Dermis lymphatic vessel endothelial cell (primary cell): ENCODE results near the gene DDX27. TPM values are rescaled to one million over a fixed set of nuclear protein-coding genes. Genes with fewer than 3 reads are reported as not detected.

Experiments used
- total RNA-seq: library from RNA; depleted of rRNA; stranded (reverse); fragments of >200 nt; gene quantifications from 2 replicates; pipeline ENCODE4 v1.2.1, GENCODE V29; 2014

DDX27 gene, protein sequence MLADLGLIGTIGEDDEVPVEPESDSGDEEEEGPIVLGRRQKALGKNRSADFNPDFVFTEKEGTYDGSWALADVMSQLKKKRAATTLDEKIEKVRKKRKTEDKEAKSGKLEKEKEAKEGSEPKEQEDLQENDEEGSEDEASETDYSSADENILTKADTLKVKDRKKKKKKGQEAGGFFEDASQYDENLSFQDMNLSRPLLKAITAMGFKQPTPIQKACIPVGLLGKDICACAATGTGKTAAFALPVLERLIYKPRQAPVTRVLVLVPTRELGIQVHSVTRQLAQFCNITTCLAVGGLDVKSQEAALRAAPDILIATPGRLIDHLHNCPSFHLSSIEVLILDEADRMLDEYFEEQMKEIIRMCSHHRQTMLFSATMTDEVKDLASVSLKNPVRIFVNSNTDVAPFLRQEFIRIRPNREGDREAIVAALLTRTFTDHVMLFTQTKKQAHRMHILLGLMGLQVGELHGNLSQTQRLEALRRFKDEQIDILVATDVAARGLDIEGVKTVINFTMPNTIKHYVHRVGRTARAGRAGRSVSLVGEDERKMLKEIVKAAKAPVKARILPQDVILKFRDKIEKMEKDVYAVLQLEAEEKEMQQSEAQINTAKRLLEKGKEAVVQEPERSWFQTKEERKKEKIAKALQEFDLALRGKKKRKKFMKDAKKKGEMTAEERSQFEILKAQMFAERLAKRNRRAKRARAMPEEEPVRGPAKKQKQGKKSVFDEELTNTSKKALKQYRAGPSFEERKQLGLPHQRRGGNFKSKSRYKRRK
- total RNA-seq = 21.5 and 26.5 TPM in 2 replicates

DNA sequence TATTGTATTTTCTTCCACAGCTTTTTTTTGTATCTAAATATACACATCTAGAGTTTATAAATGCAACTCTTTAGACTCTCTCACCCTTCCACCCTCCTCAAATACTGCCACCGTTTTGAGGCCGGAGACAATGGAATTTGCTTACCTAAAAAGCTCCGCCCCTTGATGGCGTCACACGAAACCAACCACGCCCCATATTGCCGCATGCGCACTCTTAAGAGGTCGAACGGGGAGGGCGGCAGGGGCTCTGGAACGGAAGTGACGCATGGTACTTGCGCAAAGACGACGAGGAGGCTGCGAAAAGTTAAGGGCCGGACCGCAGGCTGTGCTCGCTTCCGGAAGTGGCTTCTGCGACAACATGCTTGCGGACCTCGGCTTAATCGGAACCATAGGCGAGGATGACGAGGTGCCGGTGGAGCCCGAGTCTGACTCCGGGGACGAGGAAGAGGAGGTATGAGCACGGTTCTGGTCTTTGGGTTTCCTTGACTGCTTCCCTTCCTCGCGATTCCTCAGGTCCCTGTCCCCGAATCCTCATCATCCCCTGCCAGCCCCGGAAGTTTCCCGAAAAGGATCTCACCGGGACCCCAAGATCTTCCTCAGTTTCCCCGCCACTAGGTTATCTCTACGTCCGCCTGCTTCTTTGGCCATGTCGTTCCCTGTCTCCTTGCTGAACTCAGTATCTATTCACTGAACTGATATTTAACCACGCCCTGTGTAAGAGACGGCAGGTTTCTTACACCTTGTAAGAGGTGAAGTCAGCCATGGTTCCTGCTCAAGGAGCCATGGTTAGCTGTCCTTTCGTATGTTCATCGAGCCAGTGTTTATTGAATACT, at the start of gene DDX27:
TSS of gene DDX27 (plus strand) at position 326 of the 833 bp plus-strand sequence. CDS start at position 359, 33 bp downstream.

DNA sequence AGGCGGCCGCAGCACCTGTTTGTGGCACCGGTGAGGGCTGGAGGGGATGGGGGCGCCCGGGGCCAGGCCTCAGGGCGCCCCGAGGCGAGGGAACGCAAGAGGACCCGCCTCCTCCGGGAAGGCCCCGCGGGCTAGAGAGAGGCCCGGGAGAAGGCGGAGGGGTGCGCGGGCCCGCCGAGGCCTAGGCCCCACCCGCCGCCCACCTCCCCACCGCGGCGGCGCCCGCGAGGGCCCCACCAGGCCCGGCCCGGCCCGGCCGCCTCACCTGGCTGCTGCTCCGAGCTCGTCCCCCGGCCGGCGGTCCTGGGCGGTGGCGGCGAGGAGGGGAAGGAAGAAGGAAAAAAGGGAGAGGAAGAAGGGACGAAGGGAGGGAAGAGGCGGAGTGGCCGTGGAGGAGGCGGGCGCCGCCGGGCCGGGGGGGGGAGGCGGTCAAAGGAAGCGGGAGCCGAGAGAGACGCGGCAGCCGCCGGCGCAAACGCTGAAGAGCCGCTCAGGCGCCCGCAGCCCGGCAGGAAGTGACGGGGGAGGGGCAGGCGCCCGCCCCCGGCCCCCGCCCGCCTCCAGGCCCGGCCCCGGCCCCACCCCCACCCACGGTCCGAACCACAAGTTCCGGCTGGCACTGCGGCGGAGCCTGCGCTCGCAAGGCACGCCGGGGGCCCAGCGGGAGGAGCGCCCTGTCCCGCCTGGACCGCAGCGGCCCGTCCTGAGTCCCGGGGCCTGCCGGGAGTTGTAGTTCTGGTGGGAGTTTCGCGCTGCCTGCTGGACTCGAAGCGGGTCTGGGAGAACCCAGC, 31.2 kb upstream of the DDX27 start, which contains the start of gene STAU1:
TSS of gene STAU1 (minus strand) at position 484 of the 791 bp plus-strand sequence. CDS start 22,133 bp downstream, outside the sequence.

DNA sequence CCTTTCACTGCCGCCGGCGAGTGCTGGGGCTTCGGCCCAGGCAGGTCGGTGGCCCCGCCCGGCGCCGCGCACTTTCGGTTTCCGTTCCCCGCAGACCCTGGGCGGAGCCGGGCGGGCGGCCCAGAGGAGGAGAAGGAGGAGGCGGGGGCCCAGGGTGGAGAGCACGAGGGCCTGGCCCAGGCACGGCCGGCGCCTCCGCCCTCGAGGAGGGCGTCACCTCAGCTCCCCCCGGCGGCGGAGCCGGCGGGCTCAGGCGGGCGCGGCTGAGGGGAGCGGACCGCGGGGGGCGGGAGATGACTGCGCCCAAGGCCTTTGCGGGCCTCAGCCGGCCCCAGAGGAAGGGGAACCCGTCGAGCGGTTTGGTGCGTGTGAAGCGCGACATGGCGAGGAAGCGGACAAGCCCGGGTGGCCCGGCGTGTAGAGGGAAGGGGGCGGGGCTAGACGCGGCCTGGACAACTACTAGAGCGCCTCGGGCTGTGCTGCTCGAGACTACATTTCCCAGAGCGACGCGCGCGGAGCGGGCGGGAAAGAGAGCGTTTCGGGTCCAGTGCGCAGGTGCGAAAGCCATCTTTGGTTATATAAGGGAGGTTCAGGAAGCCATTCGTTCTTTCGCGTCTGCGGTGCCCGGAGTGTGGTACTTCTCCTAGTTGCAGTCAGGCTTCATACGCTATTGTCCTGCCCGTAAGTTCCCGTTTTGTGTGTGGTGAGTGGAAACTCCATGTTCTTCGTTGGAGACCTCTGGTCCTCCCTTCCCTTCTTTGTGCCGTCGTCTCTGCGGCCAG, 59.0 kb downstream of the DDX27 start, which contains the start of gene ZNFX1:
TSS of gene ZNFX1 (minus strand) at position 22 of the 782 bp plus-strand sequence. CDS start 2,218 bp downstream, outside the sequence.

Other genes starting within 250 kb of the DDX27 start
- 46.2 and 66.7 TPM in 2 replicates for gene CSE1L, start 173.1 kb upstream of the DDX27 start, total RNA-seq
- 45.4 and 57.2 TPM in 2 replicates for gene STAU1, start 31.1 kb upstream of the DDX27 start, total RNA-seq
- 30.9 and 32.8 TPM in 2 replicates for gene ZNFX1, start 58.6 kb downstream of the DDX27 start, total RNA-seq